Measurements from ENCODE around the gene INCA1. TPM values are rescaled to one million over a fixed set of nuclear protein-coding genes. Genes with fewer than 3 reads are reported as not detected.

INCA1 gene
- total RNA-seq, 2 experiments from 2014 or later: 0.82 TPM; not detected in 1

- Histone ChIP-seq H3K4me3 (ENCODE audit: low read depth, low read length, poor library complexity, severe bottlenecking) (peak overlapping the region; percentile 100), H3K36me3 (ENCODE audit: insufficient read depth, low read length) (peaks cover 30% of the 10 kb centered on the region), H3K9me2 (ENCODE audit: insufficient read depth, low read length) (no peaks in the 10 kb centered on the region), H3K79me2 (ENCODE audit: insufficient read depth, low read depth, low read length) (peaks cover 31% of the 10 kb centered on the region), H3K4me2 (ENCODE audit: low read length) (peak overlapping the region; percentile 93), H3K9me3 (ENCODE audit: low read length) (no peaks in the 10 kb centered on the region), H3K4me1 (ENCODE audit: insufficient read depth, low read length, poor library complexity, severe bottlenecking) (peaks cover 36% of the 10 kb centered on the region), H2AFZ (ENCODE audit: low read length) (peak overlapping the region; percentile 48; the same call in 1 of the 2 replicates), H4K20me1 (ENCODE audit: insufficient read depth, low read length) (peaks cover 16% of the 10 kb centered on the region), H3K27ac (ENCODE audit: low read depth, low read length, poor library complexity, severe bottlenecking) (peak overlapping the region; percentile 99)
- DNase-seq (ENCODE audit: low spot score): peak; percentile 51
- BruUV-seq (replicated peaks): no TSS peak
- CTCF ChIA-PET (ENCODE audit: unreplicated experiment): no interaction called here
- no peak for TF ChIP-seq CTCF (conservative IDR thresholded peaks at IDR 0.05; ENCODE audit: low read length)
- no peak for TF ChIP-seq EZH2phosphoT487 (IDR thresholded peaks at IDR 0.05; ENCODE audit: borderline replicate concordance, low read depth, low read length)
- POLR2A ChIA-PET: interaction anchor here (3.8 to 5.9 kb wide), 2 partner anchors 10 to 17 kb away, joined by 18 to 51 read pairs; partner anchors contain the start of genes RNF167, SLC25A11 and SPAG7
- intact Hi-C loops (cut with micrococcal nuclease; ENCODE audit: unreplicated experiment): no loop called here
Measured at GRCh38 chr17:4950075-4950745, 47.1 kb downstream of the INCA1 start.

GRCh38 chr17:4949321-4950074 is 47.8 kb downstream of the INCA1 start:
- peaks cover 37% of the 10 kb centered on the region for H3K36me3 ChIP-seq (ENCODE audit: insufficient read depth, low read length)
- peak overlapping the region; percentile 93 for H3K4me2 ChIP-seq (ENCODE audit: low read length)
- TF ChIP-seq EZH2phosphoT487 (IDR thresholded peaks at IDR 0.05; ENCODE audit: borderline replicate concordance, low read depth, low read length) (no peak), CTCF (conservative IDR thresholded peaks at IDR 0.05; ENCODE audit: low read length) (no peak)
- BruUV-seq (replicated peaks): no TSS peak
- DNase-seq (ENCODE audit: low spot score): peak; percentile 93
- peaks cover 19% of the 10 kb centered on the region for H4K20me1 ChIP-seq (ENCODE audit: insufficient read depth, low read length)
- CTCF ChIA-PET (ENCODE audit: unreplicated experiment): no interaction called here
- POLR2A ChIA-PET: interaction anchor here (3.8 to 5.9 kb wide), 2 partner anchors 10 to 18 kb away, joined by 18 to 51 read pairs; partner anchors contain the start of genes RNF167, SLC25A11 and SPAG7
- intact Hi-C loops (cut with micrococcal nuclease; ENCODE audit: unreplicated experiment): loop anchor here (1.0 to 10.0 kb wide), 2 partner anchors 18 to 245 kb away; partner anchors contain the start of genes SPAG7 and ZNF594
- H3K9me2 ChIP-seq (ENCODE audit: insufficient read depth, low read length): no peaks in the 10 kb centered on the region
- peak overlapping the region; percentile 100 for H3K4me3 ChIP-seq (ENCODE audit: low read depth, low read length, poor library complexity, severe bottlenecking)
- peak overlapping the region; percentile 99 for H3K27ac ChIP-seq (ENCODE audit: low read depth, low read length, poor library complexity, severe bottlenecking)
- H3K4me1 ChIP-seq (ENCODE audit: insufficient read depth, low read length, poor library complexity, severe bottlenecking): peaks cover 44% of the 10 kb centered on the region
- H2AFZ ChIP-seq (ENCODE audit: low read length): peak overlapping the region; percentile 15; the same call in 1 of the 2 replicates
- peaks cover 35% of the 10 kb centered on the region for H3K79me2 ChIP-seq (ENCODE audit: insufficient read depth, low read depth, low read length)
- no peaks in the 10 kb centered on the region for H3K9me3 ChIP-seq (ENCODE audit: low read length)

Data from OCI-LY7 (cell line).